Gastrocnemius medialis (tissue), 4 donors: Measurements from ENCODE around the gene NECTIN1.
A peak's percentile ranks its signal among the peaks of the same experiment; 100 is the strongest.

Source experiments
- POLR2A ChIP-seq, 2 donors: fragments of 450-650 bp; IDR thresholded peaks; one replicate each; pipeline ENCODE4 v1.6.1; 2017; ENCODE audit warnings: antibody characterized with exemption in 2 of 2, mild to moderate bottlenecking in 2 of 2, moderate library complexity in 2 of 2
- TF ChIP-seq, protein P1 (sequence below), 5 experiments: fragments of 450-650 bp in 3 of 5; fragments of 200-600 bp in 2 of 5; sonication (generic) in 2 of 5; IDR thresholded peaks in 4 of 5; conservative IDR thresholded peaks in 1 of 5; 1 replicate in 4 of 5; 2 replicates in 1 of 5; pipeline ENCODE4 v1.5.1; 2016 to 2019; ENCODE audit warnings: antibody characterized with exemption in 5 of 5, mild to moderate bottlenecking in 3 of 5, moderate library complexity in 3 of 5

GRCh38 chr11:119641983-119642745 is 86.8 kb downstream of the NECTIN1 start:
- TF ChIP-seq POLR2A (IDR thresholded peaks at IDR 0.05), result no peak
- TF ChIP-seq, protein P1, sequence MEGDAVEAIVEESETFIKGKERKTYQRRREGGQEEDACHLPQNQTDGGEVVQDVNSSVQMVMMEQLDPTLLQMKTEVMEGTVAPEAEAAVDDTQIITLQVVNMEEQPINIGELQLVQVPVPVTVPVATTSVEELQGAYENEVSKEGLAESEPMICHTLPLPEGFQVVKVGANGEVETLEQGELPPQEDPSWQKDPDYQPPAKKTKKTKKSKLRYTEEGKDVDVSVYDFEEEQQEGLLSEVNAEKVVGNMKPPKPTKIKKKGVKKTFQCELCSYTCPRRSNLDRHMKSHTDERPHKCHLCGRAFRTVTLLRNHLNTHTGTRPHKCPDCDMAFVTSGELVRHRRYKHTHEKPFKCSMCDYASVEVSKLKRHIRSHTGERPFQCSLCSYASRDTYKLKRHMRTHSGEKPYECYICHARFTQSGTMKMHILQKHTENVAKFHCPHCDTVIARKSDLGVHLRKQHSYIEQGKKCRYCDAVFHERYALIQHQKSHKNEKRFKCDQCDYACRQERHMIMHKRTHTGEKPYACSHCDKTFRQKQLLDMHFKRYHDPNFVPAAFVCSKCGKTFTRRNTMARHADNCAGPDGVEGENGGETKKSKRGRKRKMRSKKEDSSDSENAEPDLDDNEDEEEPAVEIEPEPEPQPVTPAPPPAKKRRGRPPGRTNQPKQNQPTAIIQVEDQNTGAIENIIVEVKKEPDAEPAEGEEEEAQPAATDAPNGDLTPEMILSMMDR (IDR thresholded peaks at IDR 0.05 in 4 of 5, conservative IDR thresholded peaks at IDR 0.05 in 1 of 5), result peak in 4 of 5 experiments; percentile 11 to 56 (median 42)
